Calu3 (cell line): ENCODE measurements around the gene SIGLEC1. TPM values are rescaled to one million over a fixed set of nuclear protein-coding genes. Genes with fewer than 3 reads are reported as not detected.

Experiments
- BruUV-seq: library from RNA; stranded (reverse); fragments of 400-500 nt; replicated peaks from 2 replicates; lab custom pipeline; 2021; lab: Mats Ljungman, UMichigan
- CTCF ChIA-PET: fragments of 300-600 bp; sonication (Branson Sonifier 250); formaldehyde crosslinking; loops from one replicate; lab custom pipeline; 2022; ENCODE audit warnings: antibody characterized with exemption; lab: Charles Lee
- DNase-seq: peaks from one replicate; pipeline ENCODE4 v3.0.0; 2022
- H3K27ac Mint-ChIP-seq: one replicate; pipeline ENCODE4 v1.8.0; 2022; ENCODE audit warnings: mixed read lengths; ENCODE audit not compliant: unreplicated experiment
- H3K27me3 Mint-ChIP-seq: one replicate; pipeline ENCODE4 v1.8.0; 2022; ENCODE audit warnings: mixed read lengths; ENCODE audit not compliant: unreplicated experiment
- H3K36me3 Mint-ChIP-seq: one replicate; pipeline ENCODE4 v1.8.0; 2022; ENCODE audit warnings: mild to moderate bottlenecking, moderate library complexity, mixed read lengths; ENCODE audit not compliant: insufficient read depth, unreplicated experiment
- H3K4me1 Mint-ChIP-seq: one replicate; pipeline ENCODE4 v1.8.0; 2022; ENCODE audit warnings: mild to moderate bottlenecking, low read depth, mixed read lengths; ENCODE audit not compliant: unreplicated experiment
- H3K4me3 Mint-ChIP-seq: one replicate; pipeline ENCODE4 v1.8.0; 2022; ENCODE audit warnings: mild to moderate bottlenecking, low read depth, moderate library complexity, mixed read lengths; ENCODE audit not compliant: unreplicated experiment
- H3K9me3 Mint-ChIP-seq: one replicate; pipeline ENCODE4 v1.8.0; 2022; ENCODE audit warnings: low read depth, mixed read lengths; ENCODE audit not compliant: unreplicated experiment
- intact Hi-C: fragments of 100-400 bp; cut with micrococcal nuclease; formaldehyde crosslinking; loops from one replicate; pipeline ENCODE4 v1.10.0; 2022; ENCODE audit not compliant: unreplicated experiment
- total RNA-seq: library from RNA; stranded (reverse); gene quantifications from 2 replicates; pipeline ENCODE4 v1.2.3, GENCODE V29; 2022
- TF ChIP-seq, protein P1 (sequence below): fragments of 200-600 bp; IDR thresholded peaks from one replicate; pipeline ENCODE4 v1.8.0; 2022; ENCODE audit warnings: antibody characterized with exemption; ENCODE audit not compliant: unreplicated experiment

The SIGLEC1 gene
- total RNA-seq, 1 experiment from 2014 or later: not detected

DNA sequence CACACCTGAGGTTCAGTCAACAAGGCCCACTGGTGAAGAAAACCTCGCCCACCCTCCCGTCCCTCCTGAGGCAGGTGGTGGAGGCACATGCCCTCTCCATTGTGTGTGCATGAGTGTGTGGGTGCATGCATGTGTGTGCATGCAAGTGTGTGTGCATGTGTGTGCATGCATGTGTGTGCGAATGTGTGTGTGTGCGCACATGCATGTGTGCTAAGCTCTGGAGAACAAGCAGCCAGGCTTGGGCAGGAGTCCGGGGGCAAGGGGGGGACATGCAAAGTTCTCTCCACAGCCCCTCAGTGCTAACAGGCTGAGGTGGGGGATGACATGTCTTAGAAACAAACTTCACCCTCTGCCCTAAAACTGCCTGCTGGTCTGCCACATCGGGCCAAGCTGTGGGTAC lies 17.0 kb upstream of the SIGLEC1 start:
- CTCF ChIA-PET: no interaction called here
- Mint-ChIP-seq H3K4me3 (no peak overlapping the region), H3K4me1 (no peaks in the 10 kb centered on the region), H3K27ac (no peak overlapping the region), H3K36me3 (no peaks in the 10 kb centered on the region), H3K9me3 (no peaks in the 10 kb centered on the region), H3K27me3 (peaks cover 72% of the 10 kb centered on the region)
- intact Hi-C loops: no loop called here
- DNase-seq: no peak
- BruUV-seq: no TSS peak
- TF ChIP-seq, protein P1, sequence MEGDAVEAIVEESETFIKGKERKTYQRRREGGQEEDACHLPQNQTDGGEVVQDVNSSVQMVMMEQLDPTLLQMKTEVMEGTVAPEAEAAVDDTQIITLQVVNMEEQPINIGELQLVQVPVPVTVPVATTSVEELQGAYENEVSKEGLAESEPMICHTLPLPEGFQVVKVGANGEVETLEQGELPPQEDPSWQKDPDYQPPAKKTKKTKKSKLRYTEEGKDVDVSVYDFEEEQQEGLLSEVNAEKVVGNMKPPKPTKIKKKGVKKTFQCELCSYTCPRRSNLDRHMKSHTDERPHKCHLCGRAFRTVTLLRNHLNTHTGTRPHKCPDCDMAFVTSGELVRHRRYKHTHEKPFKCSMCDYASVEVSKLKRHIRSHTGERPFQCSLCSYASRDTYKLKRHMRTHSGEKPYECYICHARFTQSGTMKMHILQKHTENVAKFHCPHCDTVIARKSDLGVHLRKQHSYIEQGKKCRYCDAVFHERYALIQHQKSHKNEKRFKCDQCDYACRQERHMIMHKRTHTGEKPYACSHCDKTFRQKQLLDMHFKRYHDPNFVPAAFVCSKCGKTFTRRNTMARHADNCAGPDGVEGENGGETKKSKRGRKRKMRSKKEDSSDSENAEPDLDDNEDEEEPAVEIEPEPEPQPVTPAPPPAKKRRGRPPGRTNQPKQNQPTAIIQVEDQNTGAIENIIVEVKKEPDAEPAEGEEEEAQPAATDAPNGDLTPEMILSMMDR: no peak

DNA sequence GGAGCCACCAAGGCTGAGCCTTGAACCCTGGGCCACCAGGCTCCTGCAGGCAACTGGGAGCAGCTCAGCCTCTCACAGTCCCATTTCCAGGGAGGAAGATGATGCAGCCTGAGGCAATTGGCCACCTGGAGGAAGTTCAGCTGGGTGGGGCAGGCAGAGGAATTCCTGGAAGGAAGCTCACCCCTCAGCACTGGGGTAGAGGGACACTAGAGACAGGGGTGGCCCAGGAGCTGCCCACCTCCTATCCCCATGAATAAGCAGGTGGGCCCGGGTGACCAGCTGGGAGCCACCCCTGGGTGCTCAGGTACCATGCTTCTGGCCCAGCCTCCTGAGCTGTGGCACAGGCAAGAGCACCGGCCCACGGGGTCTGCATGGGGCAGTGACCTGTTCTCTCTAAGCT lies 16.5 kb upstream of the SIGLEC1 start:
- intact Hi-C loops: no loop called here
- no peaks in the 10 kb centered on the region for H3K9me3 Mint-ChIP-seq
- DNase-seq: no peak
- H3K4me3 Mint-ChIP-seq: no peak overlapping the region
- CTCF ChIA-PET: no interaction called here
- no peak overlapping the region for H3K27ac Mint-ChIP-seq
- no peaks in the 10 kb centered on the region for H3K36me3 Mint-ChIP-seq
- TF ChIP-seq, protein P1: no peak
- peaks cover 75% of the 10 kb centered on the region for H3K27me3 Mint-ChIP-seq
- H3K4me1 Mint-ChIP-seq: no peaks in the 10 kb centered on the region
- BruUV-seq: no TSS peak

DNA sequence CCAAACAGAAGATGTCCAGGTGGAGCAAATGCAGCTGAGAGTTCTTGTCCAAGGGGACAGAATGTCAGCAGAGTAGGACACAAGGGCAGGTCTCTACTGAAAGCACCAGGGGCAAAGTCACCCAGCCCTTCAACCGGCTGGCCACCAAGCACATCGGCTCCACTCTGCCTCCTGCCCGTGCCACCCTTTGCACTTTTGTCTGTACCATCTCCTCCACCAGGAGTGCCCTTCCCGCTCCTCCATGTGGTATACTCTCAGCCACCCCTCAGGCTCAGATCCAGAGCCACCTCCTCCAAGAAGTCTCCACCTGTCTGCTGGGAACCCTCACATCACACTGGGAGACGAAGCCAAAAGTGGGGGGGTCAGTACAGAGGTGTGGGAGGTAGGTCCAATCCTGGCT lies 16.0 kb upstream of the SIGLEC1 start:
- Mint-ChIP-seq H3K9me3 (no peaks in the 10 kb centered on the region), H3K27ac (no peak overlapping the region), H3K4me1 (no peaks in the 10 kb centered on the region), H3K36me3 (no peaks in the 10 kb centered on the region), H3K27me3 (peaks cover 72% of the 10 kb centered on the region), H3K4me3 (no peak overlapping the region)
- no peak for DNase-seq
- intact Hi-C loops: no loop called here
- TF ChIP-seq, protein P1: no peak
- no TSS peak for BruUV-seq
- CTCF ChIA-PET: interaction anchor here (0.6 kb wide), 1 partner anchor 15 kb away, joined by 3 read pairs; no protein-coding TSS in a partner anchor

DNA sequence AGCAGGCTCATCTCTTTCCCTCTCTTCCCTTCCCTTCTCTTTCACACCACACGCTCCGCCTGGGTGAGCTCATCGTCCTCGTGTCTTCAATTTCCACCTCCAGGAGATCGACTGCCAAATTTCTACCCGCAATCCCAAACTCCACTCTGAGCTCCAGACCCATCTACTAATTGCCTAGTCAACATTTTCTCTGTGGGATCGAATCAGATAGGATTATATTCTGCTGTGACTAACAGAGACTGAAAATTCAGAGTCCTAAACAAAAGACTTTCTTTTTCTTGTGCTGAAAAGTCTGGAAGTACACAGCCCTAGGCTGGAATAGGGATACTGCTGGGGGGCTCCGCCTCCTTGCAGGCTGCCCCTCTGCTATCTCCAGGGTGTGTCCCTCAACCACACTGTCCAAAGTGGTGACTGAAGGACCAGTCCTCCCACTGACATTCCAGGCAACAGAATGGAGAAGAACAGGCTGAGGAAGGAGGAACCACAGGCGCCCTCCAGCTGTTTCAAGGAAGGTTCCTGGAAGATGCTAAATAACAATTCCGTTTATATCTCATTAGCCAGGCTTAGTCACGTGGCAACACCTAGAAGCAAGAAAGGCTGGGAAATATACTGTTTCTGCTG lies 15.1 kb upstream of the SIGLEC1 start:
- intact Hi-C loops: no loop called here
- H3K36me3 Mint-ChIP-seq: no peaks in the 10 kb centered on the region
- no peak for DNase-seq
- H3K27ac Mint-ChIP-seq: no peak overlapping the region
- H3K4me1 Mint-ChIP-seq: no peaks in the 10 kb centered on the region
- peaks cover 64% of the 10 kb centered on the region for H3K27me3 Mint-ChIP-seq
- CTCF ChIA-PET: interaction anchor here (0.6 kb wide), 1 partner anchor 16 kb away, joined by 3 read pairs; no protein-coding TSS in a partner anchor
- TF ChIP-seq, protein P1: no peak
- no peaks in the 10 kb centered on the region for H3K9me3 Mint-ChIP-seq
- H3K4me3 Mint-ChIP-seq: no peak overlapping the region
- BruUV-seq: no TSS peak
